Astrocyte of the cerebellum (primary cell): ENCODE measurements around the gene GYG2.
"Not testable (repeated sequence)": the region's sequence is repeated elsewhere in the genome, so short reads cannot be mapped to it uniquely, and the experiment has no call there.

Experiments used
- DNase-seq: peaks from one replicate; pipeline ENCODE4 v3.0.0-alpha.2; 2011; ENCODE audit warnings: low read depth
- H3K4me3 ChIP-seq: 2 replicates; pipeline ENCODE4 v1.5.1; 2011; ENCODE audit warnings: mild to moderate bottlenecking, low read depth, low read length, moderate library complexity
- CTCF ChIP-seq: IDR thresholded peaks from 2 replicates; pipeline ENCODE4 v1.5.1; 2012; ENCODE audit warnings: low read length, low read depth, moderate library complexity, mild to moderate bottlenecking; ENCODE audit errors: missing control alignments
- in situ Hi-C: cut with HindIII; loops from 2 replicates; pipeline ENCODE4 v1.10.0; 2017; ENCODE audit warnings: low sequenced_read_pairs

The GYG2 gene

GRCh38 chrX:2785538-2785937 is 43.2 kb upstream of the GYG2 start:
- DNase-seq = no peak
- TF ChIP-seq CTCF = no peak
- in situ Hi-C loops = no loop called here
- H3K4me3 ChIP-seq = no peak overlapping the region

DNA sequence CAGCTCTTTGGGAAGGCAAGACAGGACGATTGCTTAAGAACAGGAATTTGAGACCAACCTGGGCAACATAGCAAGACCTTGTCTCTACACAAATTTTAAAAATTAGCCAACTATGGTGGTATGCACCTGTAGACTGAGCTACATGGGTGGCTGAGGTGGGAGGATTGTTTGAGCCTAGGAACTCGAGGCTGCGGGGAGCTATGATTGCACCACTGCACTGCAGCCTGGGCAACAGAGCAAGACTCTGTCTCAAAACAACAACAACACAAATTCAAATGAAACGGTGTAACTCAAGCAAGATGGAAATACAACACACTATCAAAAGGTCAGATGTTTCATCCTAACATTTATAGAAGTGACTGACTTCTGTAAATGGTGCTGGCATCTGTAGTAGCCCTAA is 39.8 kb upstream of the GYG2 start:
- DNase-seq = no peak
- in situ Hi-C loops = no loop called here
- TF ChIP-seq CTCF = no peak
- no peak overlapping the region for H3K4me3 ChIP-seq

DNA sequence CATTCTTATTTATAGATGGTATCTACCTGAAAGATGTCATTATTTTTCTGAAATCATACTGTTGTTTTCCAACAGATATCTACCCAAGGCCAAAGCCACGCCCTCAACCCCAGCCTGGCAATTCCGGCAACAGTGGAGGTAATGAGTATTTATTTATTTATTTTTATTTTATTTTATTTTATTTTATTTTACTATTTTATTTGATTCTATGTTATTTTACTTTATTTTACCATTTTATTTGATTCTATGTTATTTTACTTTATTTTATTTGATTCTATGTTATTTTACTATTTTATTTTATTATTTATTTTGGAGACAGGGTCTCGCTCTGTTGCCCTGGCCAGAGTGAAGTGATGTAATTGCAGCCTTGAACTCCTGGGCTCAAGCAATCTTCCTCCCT is 39.2 kb upstream of the GYG2 start:
- no peak overlapping the region for H3K4me3 ChIP-seq
- in situ Hi-C loops = no loop called here
- TF ChIP-seq CTCF = no peak
- no peak for DNase-seq

DNA sequence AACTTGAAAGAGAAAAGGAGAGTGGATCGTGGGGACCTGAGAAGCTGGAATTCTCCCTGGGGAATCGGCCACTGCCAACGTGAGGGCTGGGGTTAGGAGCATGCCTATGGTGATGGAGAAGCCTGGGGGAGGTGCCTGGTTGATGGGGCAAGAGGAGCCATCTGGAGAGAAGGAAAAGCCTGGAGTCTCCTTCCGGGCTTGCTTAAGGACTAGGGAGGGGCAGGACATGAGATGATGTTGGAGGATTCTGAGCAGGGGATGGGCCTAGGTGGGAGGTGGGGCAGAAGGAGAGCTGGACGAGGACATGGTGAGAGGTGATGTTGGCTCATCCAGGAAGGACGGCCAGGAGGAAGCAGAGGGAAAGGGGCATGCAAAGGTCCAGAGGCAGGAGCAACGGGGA is 35.0 kb upstream of the GYG2 start:
- in situ Hi-C loops = no loop called here
- no peak overlapping the region for H3K4me3 ChIP-seq
- no peak for TF ChIP-seq CTCF

GRCh38 chrX:2794336-2794735 is 34.4 kb upstream of the GYG2 start:
- in situ Hi-C loops = no loop called here
- no peak for DNase-seq
- H3K4me3 ChIP-seq = no peak overlapping the region
- TF ChIP-seq CTCF = no peak

More for the DNA sequence above, 35.0 kb upstream of the GYG2 start:
- DNase-seq = no peak

DNA sequence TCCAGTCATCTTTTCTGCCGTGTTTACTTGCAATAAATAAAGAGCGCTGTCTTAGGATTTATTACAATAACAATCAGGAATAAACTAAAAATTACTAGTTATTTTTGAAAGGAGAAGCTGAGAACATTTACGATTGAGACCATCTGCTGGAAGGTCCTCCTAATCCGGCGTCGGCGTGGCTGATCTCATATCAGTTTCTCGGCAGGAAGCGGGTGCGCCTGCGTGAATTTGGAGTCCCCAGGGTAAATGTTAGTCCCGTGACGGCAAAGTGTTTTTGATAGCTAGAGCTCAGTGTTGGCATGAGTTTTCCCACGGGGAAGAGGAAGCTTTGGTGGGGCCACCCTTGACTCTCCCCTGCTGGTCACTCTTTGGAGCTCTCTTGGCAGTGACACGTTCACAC is 31.9 kb upstream of the GYG2 start:
- in situ Hi-C loops, DNase-seq, H3K4me3 ChIP-seq: not testable (repeated sequence)

- in situ Hi-C loops = no loop called here
- no peak for DNase-seq
- H3K4me3 ChIP-seq = no peak overlapping the region
- TF ChIP-seq CTCF = no peak
These were observed 29.4 kb upstream of the GYG2 start for GRCh38 chrX:2799369-2799768.

GRCh38 chrX:2799980-2800379 is 28.8 kb upstream of the GYG2 start:
- H3K4me3 ChIP-seq, DNase-seq: not testable (repeated sequence)
- in situ Hi-C loops = loop anchor here (25.0 kb wide), 1 partner anchor 113 kb away; the partner anchor contains the start of gene CD99
